ENCODE results near the gene CCL17. TPM values are rescaled to one million over a fixed set of nuclear protein-coding genes. Genes with fewer than 3 reads are reported as not detected.

The CCL17 gene
- polyA plus RNA-seq, 1 experiment = not detected

- TF ChIP-seq, protein P1, sequence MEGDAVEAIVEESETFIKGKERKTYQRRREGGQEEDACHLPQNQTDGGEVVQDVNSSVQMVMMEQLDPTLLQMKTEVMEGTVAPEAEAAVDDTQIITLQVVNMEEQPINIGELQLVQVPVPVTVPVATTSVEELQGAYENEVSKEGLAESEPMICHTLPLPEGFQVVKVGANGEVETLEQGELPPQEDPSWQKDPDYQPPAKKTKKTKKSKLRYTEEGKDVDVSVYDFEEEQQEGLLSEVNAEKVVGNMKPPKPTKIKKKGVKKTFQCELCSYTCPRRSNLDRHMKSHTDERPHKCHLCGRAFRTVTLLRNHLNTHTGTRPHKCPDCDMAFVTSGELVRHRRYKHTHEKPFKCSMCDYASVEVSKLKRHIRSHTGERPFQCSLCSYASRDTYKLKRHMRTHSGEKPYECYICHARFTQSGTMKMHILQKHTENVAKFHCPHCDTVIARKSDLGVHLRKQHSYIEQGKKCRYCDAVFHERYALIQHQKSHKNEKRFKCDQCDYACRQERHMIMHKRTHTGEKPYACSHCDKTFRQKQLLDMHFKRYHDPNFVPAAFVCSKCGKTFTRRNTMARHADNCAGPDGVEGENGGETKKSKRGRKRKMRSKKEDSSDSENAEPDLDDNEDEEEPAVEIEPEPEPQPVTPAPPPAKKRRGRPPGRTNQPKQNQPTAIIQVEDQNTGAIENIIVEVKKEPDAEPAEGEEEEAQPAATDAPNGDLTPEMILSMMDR (IDR thresholded peaks at IDR 0.05; ENCODE audit: low read depth, low read length) = no peak
- H3K4me3 ChIP-seq (ENCODE audit: low read depth, low read length) = no peak overlapping the region
- ChIA-PET POLR2A (no interaction called here), CTCF (interaction anchor here (1.3 kb wide), 2 partner anchors 111 to 113 kb away, joined by 4 read pairs; no protein-coding TSS in a partner anchor)
- H3K27ac ChIP-seq (ENCODE audit: low read depth, low read length) = no peak overlapping the region
- DNase-seq (ENCODE audit: low read depth, low spot score) = no peak
- no peaks in the 10 kb centered on the region; the same call in 1 of the 2 replicates for H3K9me3 ChIP-seq (ENCODE audit: control insufficient read depth, insufficient read depth, low read length)
- H3K27me3 ChIP-seq (ENCODE audit: control insufficient read depth, insufficient read depth, low read length) = peaks cover 35% of the 10 kb centered on the region
Observed at GRCh38 chr16:57412584-57412983, 8.0 kb downstream of the CCL17 start.

GRCh38 chr16:57413301-57413730 is 8.7 kb downstream of the CCL17 start:
- Histone ChIP-seq H3K9me3 (ENCODE audit: control insufficient read depth, insufficient read depth, low read length) (no peaks in the 10 kb centered on the region; the same call in 1 of the 2 replicates), H3K4me3 (ENCODE audit: low read depth, low read length) (no peak overlapping the region), H3K27me3 (ENCODE audit: control insufficient read depth, insufficient read depth, low read length) (peaks cover 35% of the 10 kb centered on the region), H3K27ac (ENCODE audit: low read depth, low read length) (no peak overlapping the region)
- no peak for DNase-seq (ENCODE audit: low read depth, low spot score)
- TF ChIP-seq, protein P1 (IDR thresholded peaks at IDR 0.05; ENCODE audit: low read depth, low read length) = no peak
- CTCF ChIA-PET = interaction anchor here (1.2 to 1.3 kb wide), 4 partner anchors 9 to 113 kb away, joined by 3 to 4 read pairs (median 4); no protein-coding TSS in a partner anchor
- POLR2A ChIA-PET = no interaction called here

DNA sequence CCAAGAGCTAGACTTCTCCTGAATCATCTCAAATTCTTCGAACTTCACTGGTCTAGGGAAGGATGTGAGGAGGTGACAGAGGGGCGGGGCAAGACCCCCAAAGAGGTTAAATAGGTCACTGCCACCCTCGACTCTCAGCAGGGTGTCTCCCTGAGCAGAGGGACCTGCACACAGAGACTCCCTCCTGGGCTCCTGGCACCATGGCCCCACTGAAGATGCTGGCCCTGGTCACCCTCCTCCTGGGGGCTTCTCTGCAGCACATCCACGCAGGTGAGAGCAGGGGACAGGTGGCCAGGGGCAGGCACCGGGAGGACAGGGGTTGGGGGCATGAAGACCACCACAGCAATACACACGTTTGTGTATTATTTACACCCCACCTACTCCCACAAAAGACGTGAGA is 9.2 kb downstream of the CCL17 start:
- ChIA-PET POLR2A (no interaction called here), CTCF (interaction anchor here (1.2 to 1.3 kb wide), 4 partner anchors 8 to 114 kb away, joined by 3 to 4 read pairs (median 4); no protein-coding TSS in a partner anchor)
- Histone ChIP-seq H3K4me3 (ENCODE audit: low read depth, low read length) (no peak overlapping the region), H3K9me3 (ENCODE audit: control insufficient read depth, insufficient read depth, low read length) (no peaks in the 10 kb centered on the region; the same call in 1 of the 2 replicates), H3K27me3 (ENCODE audit: control insufficient read depth, insufficient read depth, low read length) (peaks cover 35% of the 10 kb centered on the region), H3K27ac (ENCODE audit: low read depth, low read length) (no peak overlapping the region)
- no peak for DNase-seq (ENCODE audit: low read depth, low spot score)
- TF ChIP-seq, protein P1 (IDR thresholded peaks at IDR 0.05; ENCODE audit: low read depth, low read length) = no peak

DNA sequence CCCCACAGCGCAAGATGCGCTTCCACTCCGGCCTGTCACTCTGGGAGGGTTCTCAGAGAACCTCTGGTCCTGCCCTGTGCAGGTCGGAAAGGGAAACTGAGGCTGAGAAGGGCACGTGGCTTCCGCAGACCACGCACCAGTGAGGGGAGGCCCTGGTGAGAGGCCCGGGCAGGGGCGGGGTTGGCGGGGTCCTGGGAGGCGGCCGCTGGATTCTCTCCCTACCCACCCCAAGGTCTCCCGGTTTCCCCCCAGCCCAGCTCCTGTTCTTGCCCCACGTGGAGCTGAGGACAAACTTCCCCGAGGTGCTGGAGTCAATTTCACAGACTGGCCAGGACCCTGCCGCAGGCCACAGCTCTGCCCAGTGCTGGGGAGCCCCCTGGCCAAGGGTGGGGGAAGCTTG is 11.5 kb downstream of the CCL17 start:
- ChIA-PET CTCF (interaction anchor here (0.6 to 10.1 kb wide), 25 partner anchors 9 to 332 kb away, joined by 3 to 286 read pairs (median 5); partner anchors contain the start of gene CX3CL1), POLR2A (no interaction called here)
- no peaks in the 10 kb centered on the region; the same call in 1 of the 2 replicates for H3K9me3 ChIP-seq (ENCODE audit: control insufficient read depth, insufficient read depth, low read length)
- TF ChIP-seq, protein P1 (IDR thresholded peaks at IDR 0.05; ENCODE audit: low read depth, low read length) = no peak
- H3K27ac ChIP-seq (ENCODE audit: low read depth, low read length) = no peak overlapping the region
- peaks cover 18% of the 10 kb centered on the region for H3K27me3 ChIP-seq (ENCODE audit: control insufficient read depth, insufficient read depth, low read length)
- H3K4me3 ChIP-seq (ENCODE audit: low read depth, low read length) = no peak overlapping the region
- DNase-seq (ENCODE audit: low read depth, low spot score) = no peak

- POLR2A ChIA-PET = no interaction called here
- CTCF ChIA-PET = interaction anchor here (0.6 to 10.1 kb wide), 22 partner anchors 11 to 174 kb away, joined by 3 to 286 read pairs (median 4); partner anchors contain the start of genes ARL2BP, CCL17, CIAPIN1 and COQ9
Observed at GRCh38 chr16:57419506-57419905, 14.9 kb downstream of the CCL17 start.

More at GRCh38 chr16:57419506-57419905, 14.9 kb downstream of the CCL17 start:
- Histone ChIP-seq H3K4me3 (ENCODE audit: low read depth, low read length) (no peak overlapping the region), H3K27ac (ENCODE audit: low read depth, low read length) (no peak overlapping the region), H3K27me3 (ENCODE audit: control insufficient read depth, insufficient read depth, low read length) (peaks cover 6% of the 10 kb centered on the region), H3K9me3 (ENCODE audit: control insufficient read depth, insufficient read depth, low read length) (no peaks in the 10 kb centered on the region; the same call in 1 of the 2 replicates)
- TF ChIP-seq, protein P1 (IDR thresholded peaks at IDR 0.05; ENCODE audit: low read depth, low read length) = no peak
- DNase-seq (ENCODE audit: low read depth, low spot score) = no peak

All from AG04450 (cell line).